ENCODE data around the gene TAF11L14.

The TAF11L14 gene

DNA sequence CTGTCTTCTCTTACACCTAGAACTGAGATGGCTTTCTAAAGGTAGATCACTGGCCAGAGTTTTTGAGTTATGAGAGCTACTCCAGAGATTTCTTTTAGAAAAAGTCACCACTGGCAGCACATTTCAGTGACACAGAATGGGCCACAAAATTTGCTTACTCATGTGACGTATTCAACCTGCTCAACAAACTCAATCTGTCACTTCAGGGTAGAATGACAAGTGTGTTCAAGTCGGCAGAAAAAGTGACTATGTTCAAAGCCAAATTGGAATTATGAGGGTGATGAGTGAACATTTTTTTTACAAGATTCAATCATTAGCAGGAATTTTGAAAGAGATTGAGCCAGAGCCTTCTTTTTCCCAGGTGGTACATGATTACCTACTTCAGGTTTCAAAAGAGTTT lies 46.5 kb downstream of the TAF11L14 start:
- DNase-seq, result no peak
